GM06990 (cell line): ENCODE data around the gene SUSD2.

ENCODE experiments used
- DNase-seq: peaks from one replicate; pipeline ENCODE4 v3.0.0-alpha.2; 2011; ENCODE audit not compliant: insufficient read length; ENCODE audit errors: extremely low read depth
- H3K27me3 ChIP-seq: replicated peaks from 2 replicates; pipeline ENCODE4 v1.6.0; 2011; ENCODE audit warnings: low read length; ENCODE audit not compliant: control insufficient read depth, insufficient read depth
- H3K36me3 ChIP-seq: 2 replicates; pipeline ENCODE4 v1.5.1; 2011; ENCODE audit warnings: low read length; ENCODE audit not compliant: control insufficient read depth, insufficient read depth
- H3K4me3 ChIP-seq: replicated peaks from 2 replicates; pipeline ENCODE4 v1.5.1; 2011; ENCODE audit warnings: low read depth, mild to moderate bottlenecking, control low read depth, low read length
- TF ChIP-seq, protein P1 (sequence below): IDR thresholded peaks from 2 replicates; pipeline ENCODE4 v1.5.1; 2011; ENCODE audit warnings: low read length, control low read depth, mild to moderate bottlenecking, inconsistent platforms; ENCODE audit not compliant: insufficient read depth, poor library complexity, severe bottlenecking

SUSD2 gene

DNA sequence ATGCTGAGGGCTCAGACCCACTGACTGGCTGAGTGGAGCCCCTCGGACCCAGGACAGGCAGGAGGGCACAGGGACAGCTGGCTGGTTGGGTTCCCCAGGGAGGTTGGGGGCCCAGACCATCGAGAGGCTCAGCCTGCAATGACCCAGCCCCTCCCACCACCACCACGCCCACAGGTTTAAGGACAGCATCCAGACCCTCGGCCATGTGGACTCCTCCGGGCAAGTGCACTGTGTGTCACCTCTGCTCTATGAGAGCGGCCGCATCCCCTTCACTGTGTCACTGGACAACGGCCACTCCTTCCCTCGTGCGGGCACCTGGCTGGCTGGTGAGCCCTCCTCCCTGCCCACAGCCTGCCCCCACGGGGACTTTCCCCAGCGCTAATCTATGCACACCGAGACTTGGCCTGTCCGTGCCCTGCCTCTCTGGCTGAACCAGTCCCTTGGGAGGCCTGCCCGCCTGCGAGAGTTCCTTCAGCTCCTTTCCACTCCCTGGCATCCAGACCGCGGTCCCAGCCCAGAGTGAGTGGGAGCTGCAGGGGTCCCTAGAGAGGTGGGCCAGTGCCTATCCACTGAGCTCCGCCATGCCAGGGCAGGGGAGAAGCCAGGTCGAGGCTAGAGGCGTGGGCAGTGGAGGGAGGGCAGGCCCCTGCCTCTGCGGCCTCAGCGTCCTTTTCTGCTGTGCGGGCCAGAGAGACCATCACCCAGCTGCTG, 2.2 kb downstream of the SUSD2 start:
- TF ChIP-seq, protein P1, sequence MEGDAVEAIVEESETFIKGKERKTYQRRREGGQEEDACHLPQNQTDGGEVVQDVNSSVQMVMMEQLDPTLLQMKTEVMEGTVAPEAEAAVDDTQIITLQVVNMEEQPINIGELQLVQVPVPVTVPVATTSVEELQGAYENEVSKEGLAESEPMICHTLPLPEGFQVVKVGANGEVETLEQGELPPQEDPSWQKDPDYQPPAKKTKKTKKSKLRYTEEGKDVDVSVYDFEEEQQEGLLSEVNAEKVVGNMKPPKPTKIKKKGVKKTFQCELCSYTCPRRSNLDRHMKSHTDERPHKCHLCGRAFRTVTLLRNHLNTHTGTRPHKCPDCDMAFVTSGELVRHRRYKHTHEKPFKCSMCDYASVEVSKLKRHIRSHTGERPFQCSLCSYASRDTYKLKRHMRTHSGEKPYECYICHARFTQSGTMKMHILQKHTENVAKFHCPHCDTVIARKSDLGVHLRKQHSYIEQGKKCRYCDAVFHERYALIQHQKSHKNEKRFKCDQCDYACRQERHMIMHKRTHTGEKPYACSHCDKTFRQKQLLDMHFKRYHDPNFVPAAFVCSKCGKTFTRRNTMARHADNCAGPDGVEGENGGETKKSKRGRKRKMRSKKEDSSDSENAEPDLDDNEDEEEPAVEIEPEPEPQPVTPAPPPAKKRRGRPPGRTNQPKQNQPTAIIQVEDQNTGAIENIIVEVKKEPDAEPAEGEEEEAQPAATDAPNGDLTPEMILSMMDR, result no peak
- no peak overlapping the region for H3K4me3 ChIP-seq

GRCh38 chr22:24184057-24184798, 2.9 kb downstream of the SUSD2 start:
- DNase-seq, result no peak
- Histone ChIP-seq H3K27me3 (no peaks in the 10 kb centered on the region), H3K36me3 (no peaks in the 10 kb centered on the region), H3K4me3 (no peak overlapping the region)
- TF ChIP-seq, protein P1, result no peak

More for the DNA sequence above, 2.2 kb downstream of the SUSD2 start:
- DNase-seq, result no peak
- H3K36me3 ChIP-seq, result no peaks in the 10 kb centered on the region
- no peaks in the 10 kb centered on the region for H3K27me3 ChIP-seq

- TF ChIP-seq, protein P1, result no peak
- Histone ChIP-seq H3K36me3 (no peaks in the 10 kb centered on the region), H3K27me3 (no peaks in the 10 kb centered on the region), H3K4me3 (no peak overlapping the region)
- DNase-seq, result no peak
Measured at GRCh38 chr22:24185001-24185500, 3.8 kb downstream of the SUSD2 start.

GRCh38 chr22:24185501-24186351, 4.4 kb downstream of the SUSD2 start:
- no peak for DNase-seq
- TF ChIP-seq, protein P1, result no peak
- Histone ChIP-seq H3K36me3 (no peaks in the 10 kb centered on the region), H3K4me3 (no peak overlapping the region), H3K27me3 (no peaks in the 10 kb centered on the region)

- no peaks in the 10 kb centered on the region for H3K36me3 ChIP-seq
- no peak for DNase-seq
- TF ChIP-seq, protein P1, result no peak
- H3K4me3 ChIP-seq, result no peak overlapping the region
- no peaks in the 10 kb centered on the region for H3K27me3 ChIP-seq
Measured at GRCh38 chr22:24186352-24186740, 5.1 kb downstream of the SUSD2 start.
